NAMALWA (cell line): ENCODE data around the gene SHROOM3.

ENCODE experiments used
- DNase-seq: peaks from one replicate; pipeline ENCODE4 v3.0.0-alpha.2; 2015; ENCODE audit warnings: low spot score

The SHROOM3 gene

GRCh38 chr4:76594173-76594572 is 159.1 kb downstream of the SHROOM3 start:
- DNase-seq = no peak

GRCh38 chr4:76595435-76595834 is 160.4 kb downstream of the SHROOM3 start:
- DNase-seq = no peak

- DNase-seq = no peak
Observed at GRCh38 chr4:76596713-76597112, 161.7 kb downstream of the SHROOM3 start.

- DNase-seq = no peak
Observed at GRCh38 chr4:76597423-76597979, 162.5 kb downstream of the SHROOM3 start.

- no peak for DNase-seq
Observed at GRCh38 chr4:76600447-76600846, 165.4 kb downstream of the SHROOM3 start.

- DNase-seq = peak; percentile 69
Observed at GRCh38 chr4:76601791-76602190, 166.8 kb downstream of the SHROOM3 start.

- DNase-seq = no peak
Observed at GRCh38 chr4:76605099-76605563, 170.1 kb downstream of the SHROOM3 start.

GRCh38 chr4:76606645-76607265 is 171.7 kb downstream of the SHROOM3 start:
- peak; percentile 61 for DNase-seq

GRCh38 chr4:76607266-76607799 is 172.3 kb downstream of the SHROOM3 start:
- peak; percentile 85 for DNase-seq

- no peak for DNase-seq
Observed at GRCh38 chr4:76607846-76608245, 172.8 kb downstream of the SHROOM3 start.

GRCh38 chr4:76608549-76608948 is 173.5 kb downstream of the SHROOM3 start:
- DNase-seq = peak; percentile 22

- no peak for DNase-seq
Observed at GRCh38 chr4:76610751-76611547, 175.9 kb downstream of the SHROOM3 start.

- DNase-seq = no peak
Observed at GRCh38 chr4:76611616-76612207, 176.7 kb downstream of the SHROOM3 start.

GRCh38 chr4:76614589-76614988 is 179.6 kb downstream of the SHROOM3 start:
- no peak for DNase-seq

GRCh38 chr4:76615999-76616398 is 181.0 kb downstream of the SHROOM3 start:
- DNase-seq = no peak

GRCh38 chr4:76616526-76616925 is 181.5 kb downstream of the SHROOM3 start:
- DNase-seq = no peak

- DNase-seq = no peak
Observed at GRCh38 chr4:76620723-76621468, 185.9 kb downstream of the SHROOM3 start.

GRCh38 chr4:76622126-76622525 is 187.1 kb downstream of the SHROOM3 start:
- no peak for DNase-seq

- no peak for DNase-seq
Observed at GRCh38 chr4:76622717-76623116, 187.7 kb downstream of the SHROOM3 start.

- DNase-seq = no peak
Observed at GRCh38 chr4:76623217-76624045, 188.4 kb downstream of the SHROOM3 start.

- no peak for DNase-seq
Observed at GRCh38 chr4:76624241-76624681, 189.2 kb downstream of the SHROOM3 start.
